22Rv1 (cell line): ENCODE results near the gene EEF1B2.

Source experiments
- H3K27ac ChIP-seq: fragments of 450-650 bp; 2 replicates; pipeline ENCODE4 v1.5.1; 2017
- ZFX ChIP-seq: fragments of 450-650 bp; IDR thresholded peaks from 2 replicates; pipeline ENCODE4 v1.6.1; 2017; ENCODE audit warnings: antibody characterized with exemption, borderline replicate concordance
- TF ChIP-seq, protein P1 (sequence below): fragments of 450-650 bp; IDR thresholded peaks from 2 replicates; pipeline ENCODE4 v1.5.1; 2017; ENCODE audit warnings: mild to moderate bottlenecking

EEF1B2 gene

GRCh38 chr2:206127656-206128055, 32.0 kb upstream of the EEF1B2 start:
- H3K27ac ChIP-seq = no peak overlapping the region
- TF ChIP-seq, protein P1, sequence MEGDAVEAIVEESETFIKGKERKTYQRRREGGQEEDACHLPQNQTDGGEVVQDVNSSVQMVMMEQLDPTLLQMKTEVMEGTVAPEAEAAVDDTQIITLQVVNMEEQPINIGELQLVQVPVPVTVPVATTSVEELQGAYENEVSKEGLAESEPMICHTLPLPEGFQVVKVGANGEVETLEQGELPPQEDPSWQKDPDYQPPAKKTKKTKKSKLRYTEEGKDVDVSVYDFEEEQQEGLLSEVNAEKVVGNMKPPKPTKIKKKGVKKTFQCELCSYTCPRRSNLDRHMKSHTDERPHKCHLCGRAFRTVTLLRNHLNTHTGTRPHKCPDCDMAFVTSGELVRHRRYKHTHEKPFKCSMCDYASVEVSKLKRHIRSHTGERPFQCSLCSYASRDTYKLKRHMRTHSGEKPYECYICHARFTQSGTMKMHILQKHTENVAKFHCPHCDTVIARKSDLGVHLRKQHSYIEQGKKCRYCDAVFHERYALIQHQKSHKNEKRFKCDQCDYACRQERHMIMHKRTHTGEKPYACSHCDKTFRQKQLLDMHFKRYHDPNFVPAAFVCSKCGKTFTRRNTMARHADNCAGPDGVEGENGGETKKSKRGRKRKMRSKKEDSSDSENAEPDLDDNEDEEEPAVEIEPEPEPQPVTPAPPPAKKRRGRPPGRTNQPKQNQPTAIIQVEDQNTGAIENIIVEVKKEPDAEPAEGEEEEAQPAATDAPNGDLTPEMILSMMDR = no peak
- no peak for TF ChIP-seq ZFX

DNA sequence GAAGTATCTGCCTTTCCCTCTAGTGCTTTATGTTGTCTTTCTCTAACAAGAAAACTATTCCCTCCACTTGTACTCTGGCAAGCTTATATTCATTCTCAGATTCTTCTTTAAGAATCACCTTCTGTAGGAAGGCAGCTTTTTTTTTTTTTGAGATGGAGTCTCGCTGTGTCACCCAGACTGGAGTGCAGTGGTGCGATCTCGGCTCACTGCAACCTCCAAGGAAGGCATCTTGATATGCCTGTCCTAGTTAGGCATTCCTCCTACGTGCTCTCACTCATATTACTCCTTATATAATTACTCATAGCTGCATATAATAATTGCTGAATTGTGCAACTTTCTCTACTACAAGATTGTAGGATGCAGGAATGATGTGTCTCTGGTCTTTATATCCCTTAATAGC, 16.2 kb upstream of the EEF1B2 start:
- no peak overlapping the region for H3K27ac ChIP-seq
- TF ChIP-seq ZFX = no peak
- TF ChIP-seq, protein P1 = no peak

DNA sequence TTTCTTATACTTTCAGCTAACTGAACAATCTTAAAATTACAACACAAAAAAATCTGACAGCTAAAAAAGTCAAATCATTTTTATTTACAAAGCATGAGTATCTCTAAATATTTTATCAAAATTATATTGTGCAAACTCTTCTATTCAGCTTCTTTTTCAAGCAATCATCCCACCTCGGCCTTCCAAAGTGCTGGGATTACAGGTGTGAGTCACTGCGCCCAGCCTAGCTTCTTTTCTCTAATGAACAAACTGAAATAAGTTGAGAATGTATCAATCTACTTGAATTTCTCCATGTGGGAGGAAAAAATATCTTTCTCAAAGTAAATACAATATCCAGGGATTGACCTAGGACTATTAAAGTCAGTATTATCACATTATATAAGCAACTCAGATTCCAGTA, 15.3 kb upstream of the EEF1B2 start:
- H3K27ac ChIP-seq = no peak overlapping the region
- no peak for TF ChIP-seq ZFX
- TF ChIP-seq, protein P1 = no peak

GRCh38 chr2:206145665-206146064, 14.0 kb upstream of the EEF1B2 start:
- TF ChIP-seq ZFX = no peak
- TF ChIP-seq, protein P1 = no peak
- H3K27ac ChIP-seq = no peak overlapping the region

DNA sequence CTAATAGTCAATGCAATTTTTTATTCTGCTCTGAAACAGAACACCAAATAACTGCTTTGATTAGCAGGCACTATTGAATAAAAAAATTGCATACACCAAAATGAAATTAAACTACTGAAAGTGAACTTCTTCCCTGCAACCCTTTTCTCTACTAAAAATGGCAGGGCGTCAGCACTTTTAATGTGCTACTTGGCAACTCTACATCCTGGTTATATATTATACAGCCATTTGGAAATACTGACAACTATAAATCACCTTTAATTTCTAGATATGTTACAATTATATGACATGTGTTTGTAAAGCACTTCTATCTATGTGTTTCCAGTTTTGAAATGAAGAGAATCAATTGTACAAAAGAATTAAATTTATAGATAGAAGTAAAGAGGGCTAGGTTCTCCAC, 10.4 kb upstream of the EEF1B2 start:
- no peak for TF ChIP-seq ZFX
- TF ChIP-seq, protein P1 = no peak

GRCh38 chr2:206150168-206150567, 9.5 kb upstream of the EEF1B2 start:
- TF ChIP-seq ZFX = no peak
- TF ChIP-seq, protein P1 = no peak
- H3K27ac ChIP-seq = no peak overlapping the region

More for the DNA sequence above, 10.4 kb upstream of the EEF1B2 start:
- H3K27ac ChIP-seq = no peak overlapping the region

DNA sequence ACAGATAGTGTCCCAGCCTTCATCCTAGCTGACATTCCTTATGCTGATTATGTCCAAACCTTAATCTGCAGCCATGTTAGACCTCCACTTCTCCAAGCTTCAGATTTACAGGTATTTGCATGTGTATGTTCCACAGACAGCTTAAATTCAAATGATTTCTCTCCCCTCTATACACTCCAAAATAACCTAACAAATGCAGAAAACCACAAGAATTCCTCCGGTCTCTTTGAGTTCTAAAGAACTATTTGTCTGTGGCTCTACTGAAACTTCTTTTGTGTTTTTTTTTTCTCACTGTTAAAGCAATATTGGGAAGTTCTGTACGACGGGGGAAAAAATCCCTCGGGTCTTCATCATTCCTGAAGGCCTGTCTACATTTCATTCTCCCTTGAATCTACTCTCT, 9.1 kb upstream of the EEF1B2 start:
- no peak overlapping the region for H3K27ac ChIP-seq
- TF ChIP-seq, protein P1 = no peak
- no peak for TF ChIP-seq ZFX
